Measurements from ENCODE around the gene RUNDC3A.

The RUNDC3A gene

DNA sequence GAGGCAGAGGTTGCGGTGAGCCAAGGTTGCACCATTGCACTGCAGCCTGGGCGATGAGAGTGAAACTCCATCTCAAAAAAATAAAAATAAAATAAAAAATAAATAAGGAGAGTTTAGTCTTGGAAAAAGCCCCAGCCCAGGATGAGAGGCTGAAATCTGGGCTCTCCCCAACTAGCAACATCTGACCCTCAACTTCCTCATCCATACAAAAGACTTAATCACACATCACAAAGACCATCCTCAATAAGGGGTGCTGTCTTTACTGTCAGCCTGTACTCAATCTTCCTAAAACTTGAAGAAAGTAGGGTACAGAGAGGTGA is 29.1 kb upstream of the RUNDC3A start:
- ATAC-seq (ENCODE audit: low read depth) (no peak), DNase-seq (ENCODE audit: low spot score) (no peak)
- Histone ChIP-seq H3K4me3 (ENCODE audit: severe bottlenecking) (no peak overlapping the region), H3K36me3 (ENCODE audit: low read depth) (no peaks in the 10 kb centered on the region), H3K4me1 (ENCODE audit: insufficient read depth, poor library complexity, severe bottlenecking) (peaks cover 6% of the 10 kb centered on the region), H3K27ac (ENCODE audit: poor library complexity, severe bottlenecking) (no peak overlapping the region), H3K9me3 (ENCODE audit: severe bottlenecking) (no peaks in the 10 kb centered on the region), H3K27me3 (ENCODE audit: insufficient read depth, poor library complexity, severe bottlenecking) (no peaks in the 10 kb centered on the region)
- TF ChIP-seq, protein P1, sequence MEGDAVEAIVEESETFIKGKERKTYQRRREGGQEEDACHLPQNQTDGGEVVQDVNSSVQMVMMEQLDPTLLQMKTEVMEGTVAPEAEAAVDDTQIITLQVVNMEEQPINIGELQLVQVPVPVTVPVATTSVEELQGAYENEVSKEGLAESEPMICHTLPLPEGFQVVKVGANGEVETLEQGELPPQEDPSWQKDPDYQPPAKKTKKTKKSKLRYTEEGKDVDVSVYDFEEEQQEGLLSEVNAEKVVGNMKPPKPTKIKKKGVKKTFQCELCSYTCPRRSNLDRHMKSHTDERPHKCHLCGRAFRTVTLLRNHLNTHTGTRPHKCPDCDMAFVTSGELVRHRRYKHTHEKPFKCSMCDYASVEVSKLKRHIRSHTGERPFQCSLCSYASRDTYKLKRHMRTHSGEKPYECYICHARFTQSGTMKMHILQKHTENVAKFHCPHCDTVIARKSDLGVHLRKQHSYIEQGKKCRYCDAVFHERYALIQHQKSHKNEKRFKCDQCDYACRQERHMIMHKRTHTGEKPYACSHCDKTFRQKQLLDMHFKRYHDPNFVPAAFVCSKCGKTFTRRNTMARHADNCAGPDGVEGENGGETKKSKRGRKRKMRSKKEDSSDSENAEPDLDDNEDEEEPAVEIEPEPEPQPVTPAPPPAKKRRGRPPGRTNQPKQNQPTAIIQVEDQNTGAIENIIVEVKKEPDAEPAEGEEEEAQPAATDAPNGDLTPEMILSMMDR (IDR thresholded peaks at IDR 0.05; ENCODE audit: poor library complexity, severe bottlenecking), result no peak

DNA sequence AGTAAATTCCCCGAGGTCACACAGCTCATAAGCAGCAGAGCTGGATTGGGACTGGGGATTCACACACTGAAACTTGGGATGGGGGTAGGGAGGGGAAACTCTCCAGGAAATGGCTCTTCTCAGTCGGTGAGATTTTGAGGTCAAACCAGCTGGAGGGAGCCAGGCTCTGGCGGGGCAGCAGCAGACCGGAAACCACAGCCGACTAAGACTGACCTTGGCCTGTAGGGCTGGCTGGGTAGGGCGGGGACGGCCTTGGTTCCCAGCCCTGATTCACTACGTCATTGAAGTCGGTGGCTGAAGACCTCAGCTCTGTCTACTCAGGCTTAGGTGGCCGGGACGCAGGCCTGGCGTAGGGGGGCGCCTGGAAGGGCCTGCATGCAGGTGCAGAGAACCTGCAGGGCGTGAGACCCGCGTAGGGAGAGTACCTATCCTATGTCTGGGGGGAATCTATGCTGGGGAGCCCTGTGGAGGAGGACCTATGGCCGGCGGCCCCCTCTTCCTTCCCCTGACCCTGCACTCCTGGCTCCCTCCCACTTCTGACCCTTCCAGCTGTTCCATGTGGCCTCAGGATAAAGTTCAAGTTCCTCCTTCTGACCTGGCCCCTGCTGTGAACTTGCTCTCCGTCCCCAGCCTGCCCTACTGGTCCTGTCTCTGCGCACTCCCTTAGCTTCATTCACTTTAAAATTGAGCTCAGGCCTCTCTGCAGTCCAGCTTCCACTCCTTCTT is 28.6 kb upstream of the RUNDC3A start:
- DNase-seq (ENCODE audit: low spot score) (no peak), ATAC-seq (ENCODE audit: low read depth) (peak; percentile 63)
- Histone ChIP-seq H3K4me1 (ENCODE audit: insufficient read depth, poor library complexity, severe bottlenecking) (peaks cover 6% of the 10 kb centered on the region), H3K27me3 (ENCODE audit: insufficient read depth, poor library complexity, severe bottlenecking) (no peaks in the 10 kb centered on the region), H3K27ac (ENCODE audit: poor library complexity, severe bottlenecking) (no peak overlapping the region), H3K4me3 (ENCODE audit: severe bottlenecking) (no peak overlapping the region), H3K9me3 (ENCODE audit: severe bottlenecking) (no peaks in the 10 kb centered on the region), H3K36me3 (ENCODE audit: low read depth) (no peaks in the 10 kb centered on the region)
- TF ChIP-seq, protein P1 (IDR thresholded peaks at IDR 0.05; ENCODE audit: poor library complexity, severe bottlenecking), result no peak

DNA sequence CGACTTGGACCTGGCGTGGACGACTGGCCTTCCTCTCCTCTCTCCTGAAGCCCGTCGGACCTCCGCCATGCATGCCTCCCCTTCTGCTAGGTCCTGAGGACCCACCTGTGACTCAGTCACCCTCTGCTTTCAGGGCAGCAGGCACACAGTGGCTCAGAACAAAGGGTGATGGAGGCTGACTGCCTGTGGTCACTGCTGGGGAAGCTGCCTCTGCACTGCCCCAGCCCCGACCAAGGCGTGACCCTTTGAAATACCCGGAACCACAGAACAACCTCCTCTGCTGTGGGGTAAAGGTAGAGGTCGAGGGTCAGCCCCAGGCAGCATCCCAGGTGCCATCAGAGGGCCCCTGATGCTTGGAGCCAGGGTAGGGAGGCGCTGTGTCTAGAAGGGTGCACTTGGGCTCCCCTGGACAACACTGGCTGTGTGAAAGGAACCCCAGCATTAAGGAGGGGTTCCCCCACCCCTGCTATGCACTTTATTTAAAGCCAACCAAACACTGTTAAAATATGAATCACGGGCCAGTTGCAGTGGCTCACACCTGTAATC is 27.9 kb upstream of the RUNDC3A start:
- TF ChIP-seq, protein P1 (IDR thresholded peaks at IDR 0.05; ENCODE audit: poor library complexity, severe bottlenecking), result no peak
- H3K36me3 ChIP-seq (ENCODE audit: low read depth), result no peaks in the 10 kb centered on the region
- peaks cover 6% of the 10 kb centered on the region for H3K4me1 ChIP-seq (ENCODE audit: insufficient read depth, poor library complexity, severe bottlenecking)
- no peaks in the 10 kb centered on the region for H3K27me3 ChIP-seq (ENCODE audit: insufficient read depth, poor library complexity, severe bottlenecking)
- ATAC-seq (ENCODE audit: low read depth) (peak; percentile 9; the same call in 1 of the 3 replicates), DNase-seq (ENCODE audit: low spot score) (no peak)
- no peak overlapping the region for H3K27ac ChIP-seq (ENCODE audit: poor library complexity, severe bottlenecking)
- H3K9me3 ChIP-seq (ENCODE audit: severe bottlenecking), result no peaks in the 10 kb centered on the region
- no peak overlapping the region for H3K4me3 ChIP-seq (ENCODE audit: severe bottlenecking)

DNA sequence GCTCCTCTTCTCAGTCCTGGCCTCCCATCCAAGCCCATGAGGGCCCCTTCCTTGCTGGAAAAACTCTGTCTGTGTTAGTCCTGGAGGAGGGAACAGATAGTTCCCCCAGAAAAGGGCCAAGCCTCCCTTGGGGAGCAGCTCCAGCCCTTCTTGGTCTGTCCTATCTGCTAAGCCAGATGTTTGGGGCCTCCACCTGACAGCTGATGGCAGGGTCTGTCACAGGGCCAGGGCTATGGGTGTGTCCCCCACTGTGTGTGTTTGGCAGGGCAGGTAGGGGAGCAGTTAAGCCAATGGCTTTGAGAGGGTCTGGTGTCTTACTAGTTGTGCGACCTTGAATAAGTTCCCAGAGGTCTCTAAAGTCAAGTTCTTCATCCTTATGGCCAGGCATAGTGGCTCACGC is 26.8 kb upstream of the RUNDC3A start:
- no peak for ATAC-seq (ENCODE audit: low read depth)
- H3K4me3 ChIP-seq (ENCODE audit: severe bottlenecking), result no peak overlapping the region
- no peak overlapping the region for H3K27ac ChIP-seq (ENCODE audit: poor library complexity, severe bottlenecking)
- TF ChIP-seq, protein P1 (IDR thresholded peaks at IDR 0.05; ENCODE audit: poor library complexity, severe bottlenecking), result no peak
- H3K4me1 ChIP-seq (ENCODE audit: insufficient read depth, poor library complexity, severe bottlenecking), result peaks cover 6% of the 10 kb centered on the region
- H3K27me3 ChIP-seq (ENCODE audit: insufficient read depth, poor library complexity, severe bottlenecking), result no peaks in the 10 kb centered on the region
- no peaks in the 10 kb centered on the region for H3K36me3 ChIP-seq (ENCODE audit: low read depth)
- DNase-seq (ENCODE audit: low spot score), result no peak
- no peaks in the 10 kb centered on the region for H3K9me3 ChIP-seq (ENCODE audit: severe bottlenecking)

DNA sequence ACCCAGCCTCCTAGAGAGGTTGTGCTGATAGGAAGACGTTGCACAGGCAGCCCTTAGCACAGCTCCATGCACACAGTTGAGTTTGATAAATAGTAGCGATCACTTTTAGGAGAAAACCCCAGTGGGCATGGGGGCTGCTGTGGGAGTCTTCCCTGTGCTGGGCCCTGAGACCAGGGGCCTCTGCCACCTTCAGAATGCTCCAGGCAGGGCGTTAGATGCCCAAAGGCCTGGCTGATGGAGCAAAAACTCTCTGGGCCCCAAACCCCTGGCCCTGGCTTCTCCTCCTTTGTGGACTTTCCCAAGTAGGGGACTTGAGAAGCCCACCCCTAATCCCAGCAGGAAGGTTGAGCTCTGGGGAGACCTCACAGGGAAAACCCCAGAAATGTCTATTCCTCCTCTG is 26.1 kb upstream of the RUNDC3A start:
- no peak for ATAC-seq (ENCODE audit: low read depth)
- no peak overlapping the region for H3K27ac ChIP-seq (ENCODE audit: poor library complexity, severe bottlenecking)
- H3K27me3 ChIP-seq (ENCODE audit: insufficient read depth, poor library complexity, severe bottlenecking), result no peaks in the 10 kb centered on the region
- peaks cover 6% of the 10 kb centered on the region for H3K4me1 ChIP-seq (ENCODE audit: insufficient read depth, poor library complexity, severe bottlenecking)
- no peak for DNase-seq (ENCODE audit: low spot score)
- TF ChIP-seq, protein P1 (IDR thresholded peaks at IDR 0.05; ENCODE audit: poor library complexity, severe bottlenecking), result no peak
- no peaks in the 10 kb centered on the region for H3K9me3 ChIP-seq (ENCODE audit: severe bottlenecking)
- no peak overlapping the region for H3K4me3 ChIP-seq (ENCODE audit: severe bottlenecking)
- H3K36me3 ChIP-seq (ENCODE audit: low read depth), result no peaks in the 10 kb centered on the region

All from RWPE2 (cell line).